GM12875 (cell line): ENCODE results near the gene GCH1.
"Not testable (repeated sequence)": the region's sequence is repeated elsewhere in the genome, so short reads cannot be mapped to it uniquely, and the experiment has no call there.

ENCODE experiments used
- H3K4me3 ChIP-seq: one replicate; pipeline ENCODE4 v1.5.1; 2011; ENCODE audit warnings: low read depth, low read length, control low read depth
- TF ChIP-seq, protein P1 (sequence below): IDR thresholded peaks from 2 replicates; pipeline ENCODE4 v1.5.1; 2011; ENCODE audit warnings: low read depth, mild to moderate bottlenecking, control low read depth, inconsistent platforms, low read length, moderate library complexity, borderline replicate concordance; ENCODE audit not compliant: insufficient read depth

GCH1 gene

DNA sequence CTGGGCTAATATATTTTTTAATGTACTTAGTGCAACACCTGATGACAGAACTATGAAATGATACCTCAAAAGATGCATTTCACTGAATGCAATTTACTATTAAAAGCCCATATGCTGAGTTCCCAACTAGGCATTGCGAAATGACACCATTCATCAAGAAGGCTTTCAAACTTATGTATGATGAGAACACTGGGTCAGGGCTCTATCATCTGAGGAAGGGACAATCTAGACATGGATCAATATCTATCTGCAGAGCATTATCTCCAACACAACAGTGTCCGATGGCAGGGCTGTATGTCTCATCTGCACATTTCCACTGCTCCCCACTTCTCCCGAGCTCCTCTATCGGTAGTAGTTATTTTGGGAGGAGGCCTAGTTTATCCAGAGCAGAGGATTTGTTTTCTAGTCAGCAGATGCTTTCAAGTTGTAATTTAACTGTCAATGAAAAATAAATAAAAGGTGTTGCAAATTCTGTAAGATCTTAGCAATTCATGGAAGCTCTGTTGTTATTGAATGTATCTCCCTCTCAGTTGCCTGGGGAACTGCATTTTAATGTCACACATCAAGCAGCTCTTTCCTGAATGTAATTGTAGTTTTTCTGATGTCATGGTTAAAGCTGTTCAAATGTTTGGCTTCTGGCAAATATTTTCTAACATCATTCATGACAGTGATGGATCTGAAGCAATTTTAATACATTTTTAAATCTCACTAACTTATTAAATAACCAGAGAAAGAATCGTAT, 7.4 kb upstream of the GCH1 start:
- no peak overlapping the region for H3K4me3 ChIP-seq
- TF ChIP-seq, protein P1, sequence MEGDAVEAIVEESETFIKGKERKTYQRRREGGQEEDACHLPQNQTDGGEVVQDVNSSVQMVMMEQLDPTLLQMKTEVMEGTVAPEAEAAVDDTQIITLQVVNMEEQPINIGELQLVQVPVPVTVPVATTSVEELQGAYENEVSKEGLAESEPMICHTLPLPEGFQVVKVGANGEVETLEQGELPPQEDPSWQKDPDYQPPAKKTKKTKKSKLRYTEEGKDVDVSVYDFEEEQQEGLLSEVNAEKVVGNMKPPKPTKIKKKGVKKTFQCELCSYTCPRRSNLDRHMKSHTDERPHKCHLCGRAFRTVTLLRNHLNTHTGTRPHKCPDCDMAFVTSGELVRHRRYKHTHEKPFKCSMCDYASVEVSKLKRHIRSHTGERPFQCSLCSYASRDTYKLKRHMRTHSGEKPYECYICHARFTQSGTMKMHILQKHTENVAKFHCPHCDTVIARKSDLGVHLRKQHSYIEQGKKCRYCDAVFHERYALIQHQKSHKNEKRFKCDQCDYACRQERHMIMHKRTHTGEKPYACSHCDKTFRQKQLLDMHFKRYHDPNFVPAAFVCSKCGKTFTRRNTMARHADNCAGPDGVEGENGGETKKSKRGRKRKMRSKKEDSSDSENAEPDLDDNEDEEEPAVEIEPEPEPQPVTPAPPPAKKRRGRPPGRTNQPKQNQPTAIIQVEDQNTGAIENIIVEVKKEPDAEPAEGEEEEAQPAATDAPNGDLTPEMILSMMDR = no peak

DNA sequence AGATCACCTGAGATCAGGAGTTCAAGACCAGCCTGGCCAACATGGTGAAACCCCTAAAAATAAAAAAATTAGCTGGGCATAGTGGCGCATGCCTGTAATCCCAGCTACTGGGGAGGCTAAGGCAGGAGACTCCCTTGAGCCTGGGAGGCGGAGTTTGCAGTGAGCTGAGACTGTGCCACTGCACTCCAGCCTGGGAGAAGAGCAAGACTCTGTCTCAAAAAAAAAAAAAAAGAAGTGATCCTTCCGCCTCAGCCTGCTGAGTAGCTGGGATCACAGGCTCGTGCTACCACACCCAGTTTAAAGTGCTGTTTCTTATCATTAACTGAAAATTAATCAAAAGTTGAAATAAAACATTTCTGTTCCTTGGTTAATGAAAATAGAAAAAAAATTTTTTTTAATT, 6.3 kb upstream of the GCH1 start:
- H3K4me3 ChIP-seq = not testable (repeated sequence)

DNA sequence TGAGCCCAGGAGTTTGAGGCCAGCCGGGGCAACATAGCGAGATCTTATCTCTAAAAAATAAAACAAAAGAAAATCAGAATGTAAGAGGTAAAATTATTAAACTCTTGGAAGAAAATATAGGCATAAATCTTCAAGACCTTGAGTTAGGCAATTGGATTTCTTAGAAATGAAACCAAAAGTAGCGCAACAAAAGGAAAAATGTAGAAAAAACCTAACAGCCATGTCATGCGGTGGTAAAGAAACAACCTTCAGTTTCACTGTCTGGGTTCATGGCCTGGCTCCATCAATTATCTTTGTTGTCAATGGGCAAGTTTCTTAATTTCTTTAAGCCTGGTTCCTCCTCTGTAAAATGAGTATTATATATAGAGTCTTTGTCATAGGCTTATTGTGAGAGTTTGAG, 5.6 kb upstream of the GCH1 start:
- TF ChIP-seq, protein P1 = no peak
- H3K4me3 ChIP-seq = no peak overlapping the region

DNA sequence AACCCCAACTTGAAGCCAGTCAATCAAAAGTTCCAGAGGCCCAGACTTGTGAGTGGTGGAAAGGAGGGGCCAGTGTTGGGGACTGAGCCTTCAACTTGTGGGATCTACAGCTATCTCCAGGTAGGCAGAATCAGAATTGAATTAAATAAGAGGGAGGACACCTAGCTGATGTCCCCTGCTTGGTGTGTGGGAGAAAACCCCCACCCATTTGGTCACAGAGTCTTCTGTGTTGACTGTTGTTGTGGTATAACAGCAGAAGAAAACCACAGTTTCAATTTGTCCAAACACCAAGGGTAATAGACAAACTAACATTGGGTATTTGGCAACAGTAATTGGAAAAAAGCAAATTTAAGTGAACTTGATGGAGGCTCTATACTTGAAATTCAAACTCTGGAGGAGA, 3.4 kb upstream of the GCH1 start:
- TF ChIP-seq, protein P1 = no peak
- H3K4me3 ChIP-seq = no peak overlapping the region

DNA sequence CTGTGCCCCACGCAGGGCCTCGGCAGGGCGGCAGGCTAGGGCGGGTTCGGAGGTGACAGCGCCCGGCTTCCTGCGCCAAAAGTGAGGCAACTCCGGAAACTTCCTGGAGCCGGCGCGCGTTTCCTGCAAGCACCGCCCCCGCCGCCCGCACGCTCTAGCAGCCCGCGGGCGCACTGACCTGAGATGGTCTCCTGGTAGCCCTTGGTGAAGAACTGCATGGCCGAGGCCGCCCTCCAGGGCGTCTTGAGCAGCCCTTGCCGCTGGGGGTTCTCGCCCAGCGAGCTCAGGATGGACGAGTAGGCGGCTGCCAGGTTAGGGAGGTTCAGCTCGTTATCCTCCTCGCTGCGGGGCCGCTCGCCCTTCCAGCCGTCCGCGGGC, 494 bp downstream of the GCH1 start:
- H3K4me3 ChIP-seq = peak overlapping the region; percentile 61
- TF ChIP-seq, protein P1 = peak; percentile 35; the same call in 1 of the 2 replicates

DNA sequence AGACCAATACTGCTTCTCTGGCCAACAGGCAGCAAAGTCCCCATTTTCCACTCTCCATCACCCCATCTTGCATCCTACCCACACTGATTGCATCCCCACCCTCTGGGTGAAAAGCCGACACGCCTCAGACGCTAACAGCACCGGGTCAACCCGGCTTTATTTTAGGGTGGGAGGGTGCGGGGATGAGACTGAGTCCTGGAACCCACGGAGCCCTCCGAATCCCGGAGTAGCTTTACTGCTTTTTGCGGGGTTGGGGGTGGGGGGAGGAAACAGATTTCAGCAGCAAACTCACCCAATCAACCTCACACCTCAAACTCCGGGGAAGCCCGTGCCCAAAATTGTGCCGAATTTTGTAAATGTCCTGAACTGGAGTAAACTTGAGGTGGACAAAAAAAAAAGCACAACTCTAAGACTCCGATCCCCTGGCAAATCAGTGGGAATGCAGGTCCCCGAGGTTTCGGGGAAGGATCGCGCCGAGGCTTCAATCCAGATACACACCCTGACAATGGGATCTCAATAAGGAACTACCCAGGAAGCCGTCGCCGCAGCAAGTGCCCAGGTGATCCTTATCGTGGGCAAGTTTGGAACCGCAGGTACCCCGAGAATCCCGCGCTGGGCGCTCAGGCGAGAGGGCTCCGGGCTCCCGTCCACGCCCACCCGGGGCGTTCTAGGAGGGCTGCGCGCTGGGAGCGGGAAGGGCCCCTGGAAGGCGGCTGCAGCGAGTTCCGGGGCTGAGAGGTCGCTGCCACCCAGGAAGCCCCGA, 1.1 kb downstream of the GCH1 start:
- peak overlapping the region; percentile 61 for H3K4me3 ChIP-seq
- TF ChIP-seq, protein P1 = no peak

DNA sequence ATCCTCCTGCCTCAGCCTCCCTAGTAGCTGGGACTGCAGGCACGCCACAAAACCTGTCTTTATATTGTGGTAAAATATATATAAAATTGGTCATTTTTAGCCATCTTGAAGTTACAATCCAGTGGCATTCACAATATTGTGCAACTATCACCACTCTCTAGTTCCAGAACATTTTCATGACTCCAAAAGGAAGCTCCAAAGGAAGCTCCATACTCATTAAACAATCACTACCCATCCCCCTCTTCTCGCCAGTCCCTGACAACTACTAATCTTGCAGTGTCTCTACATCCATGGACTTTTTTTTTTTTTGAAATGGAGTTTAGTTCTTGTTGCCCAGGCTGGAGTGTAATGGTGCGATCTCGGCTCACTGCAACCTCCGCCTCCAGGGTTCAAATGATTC, 3.1 kb downstream of the GCH1 start:
- no peak overlapping the region for H3K4me3 ChIP-seq
- TF ChIP-seq, protein P1 = no peak

DNA sequence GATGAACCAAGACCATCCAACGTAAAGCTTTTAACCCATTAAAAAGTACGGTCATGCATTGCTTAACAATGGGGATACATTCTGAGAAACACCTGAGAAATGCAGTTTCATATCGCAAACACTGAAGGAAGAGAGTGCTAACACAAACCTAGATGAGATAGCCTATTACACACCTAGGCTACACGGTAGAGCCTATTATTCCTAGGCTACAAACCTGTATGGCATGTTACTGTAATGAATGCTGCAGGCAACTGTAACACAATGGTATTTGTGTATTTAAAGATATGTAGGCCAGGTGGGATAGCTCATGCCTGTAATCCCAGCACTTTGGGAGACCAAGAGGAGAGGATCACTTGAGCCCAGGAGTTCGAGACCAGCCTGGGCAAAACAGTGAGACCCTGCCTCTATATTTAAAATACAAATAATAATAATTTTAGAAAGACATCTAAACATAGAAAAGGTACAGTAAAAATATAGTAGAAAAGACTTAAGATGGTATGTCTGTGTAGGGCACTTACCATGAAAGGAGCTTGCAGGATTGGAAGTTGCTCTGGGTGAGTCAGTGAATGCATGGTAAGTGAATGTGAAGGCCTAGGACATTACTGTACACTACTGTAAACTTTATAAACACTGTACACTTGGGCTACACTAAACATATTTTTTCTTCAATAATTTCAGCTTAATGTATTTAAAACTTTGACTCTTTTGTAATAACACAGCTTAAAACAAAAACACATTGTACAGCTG, 4.6 kb downstream of the GCH1 start:
- H3K4me3 ChIP-seq = not testable (repeated sequence)
